Measurements from ENCODE around the gene PTPN20.

DNA sequence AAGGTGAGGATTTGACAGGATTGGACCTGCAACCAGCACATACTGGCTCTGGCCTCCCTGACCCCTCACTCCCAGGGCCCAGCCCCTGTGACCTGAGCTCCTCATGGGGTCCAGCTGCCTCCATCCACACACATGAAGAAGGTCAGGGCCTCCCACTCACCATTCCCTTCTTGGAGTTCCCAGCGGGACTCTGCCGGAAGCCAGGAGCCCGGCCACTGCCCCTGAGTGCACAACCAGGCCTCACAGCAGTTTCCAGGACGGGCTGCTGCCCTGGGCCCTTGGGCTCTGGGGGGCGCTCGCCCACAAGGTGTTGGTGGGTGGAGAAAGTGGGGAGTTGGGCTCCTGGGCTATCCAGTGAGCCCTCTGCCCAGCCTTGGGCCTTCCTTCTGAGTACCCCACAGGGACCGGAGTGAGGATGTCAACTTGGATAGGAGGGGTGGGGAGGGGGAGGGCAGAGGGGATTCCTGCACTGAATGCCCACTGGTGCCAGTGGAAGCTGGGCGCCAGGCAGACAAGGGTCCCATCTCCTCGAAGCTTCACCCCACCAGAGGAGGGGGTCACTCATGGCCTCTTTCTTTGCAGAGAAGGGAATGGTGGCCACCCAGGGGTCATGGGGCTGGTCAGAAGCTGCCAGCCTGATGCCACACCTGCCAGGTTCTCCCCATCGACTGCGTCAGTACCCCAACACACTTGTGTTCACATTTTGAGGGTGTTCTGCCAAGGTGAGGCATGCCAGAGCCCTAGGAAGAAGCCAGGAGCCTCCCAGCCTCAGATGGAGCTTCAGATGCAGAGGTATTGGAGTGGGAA is 115.3 kb downstream of the PTPN20 start:
- TF ChIP-seq, protein P1, sequence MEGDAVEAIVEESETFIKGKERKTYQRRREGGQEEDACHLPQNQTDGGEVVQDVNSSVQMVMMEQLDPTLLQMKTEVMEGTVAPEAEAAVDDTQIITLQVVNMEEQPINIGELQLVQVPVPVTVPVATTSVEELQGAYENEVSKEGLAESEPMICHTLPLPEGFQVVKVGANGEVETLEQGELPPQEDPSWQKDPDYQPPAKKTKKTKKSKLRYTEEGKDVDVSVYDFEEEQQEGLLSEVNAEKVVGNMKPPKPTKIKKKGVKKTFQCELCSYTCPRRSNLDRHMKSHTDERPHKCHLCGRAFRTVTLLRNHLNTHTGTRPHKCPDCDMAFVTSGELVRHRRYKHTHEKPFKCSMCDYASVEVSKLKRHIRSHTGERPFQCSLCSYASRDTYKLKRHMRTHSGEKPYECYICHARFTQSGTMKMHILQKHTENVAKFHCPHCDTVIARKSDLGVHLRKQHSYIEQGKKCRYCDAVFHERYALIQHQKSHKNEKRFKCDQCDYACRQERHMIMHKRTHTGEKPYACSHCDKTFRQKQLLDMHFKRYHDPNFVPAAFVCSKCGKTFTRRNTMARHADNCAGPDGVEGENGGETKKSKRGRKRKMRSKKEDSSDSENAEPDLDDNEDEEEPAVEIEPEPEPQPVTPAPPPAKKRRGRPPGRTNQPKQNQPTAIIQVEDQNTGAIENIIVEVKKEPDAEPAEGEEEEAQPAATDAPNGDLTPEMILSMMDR (conservative IDR thresholded peaks at IDR 0.05; ENCODE audit: low read length): no peak
- no peak for TF ChIP-seq EZH2phosphoT487 (IDR thresholded peaks at IDR 0.05; ENCODE audit: borderline replicate concordance)
